HG03442 (cell line): ENCODE results near the gene ASB8.
A peak's percentile ranks its signal among the peaks of the same experiment; 100 is the strongest.

Source experiments
- ATAC-seq: cut with Tn5 transposase; IDR thresholded peaks from one replicate; pipeline ENCODE4 v1.9.1; 2021; ENCODE audit warnings: mild to moderate bottlenecking, moderate library complexity; ENCODE audit not compliant: unreplicated experiment

ASB8 gene, protein sequence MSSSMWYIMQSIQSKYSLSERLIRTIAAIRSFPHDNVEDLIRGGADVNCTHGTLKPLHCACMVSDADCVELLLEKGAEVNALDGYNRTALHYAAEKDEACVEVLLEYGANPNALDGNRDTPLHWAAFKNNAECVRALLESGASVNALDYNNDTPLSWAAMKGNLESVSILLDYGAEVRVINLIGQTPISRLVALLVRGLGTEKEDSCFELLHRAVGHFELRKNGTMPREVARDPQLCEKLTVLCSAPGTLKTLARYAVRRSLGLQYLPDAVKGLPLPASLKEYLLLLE

DNA sequence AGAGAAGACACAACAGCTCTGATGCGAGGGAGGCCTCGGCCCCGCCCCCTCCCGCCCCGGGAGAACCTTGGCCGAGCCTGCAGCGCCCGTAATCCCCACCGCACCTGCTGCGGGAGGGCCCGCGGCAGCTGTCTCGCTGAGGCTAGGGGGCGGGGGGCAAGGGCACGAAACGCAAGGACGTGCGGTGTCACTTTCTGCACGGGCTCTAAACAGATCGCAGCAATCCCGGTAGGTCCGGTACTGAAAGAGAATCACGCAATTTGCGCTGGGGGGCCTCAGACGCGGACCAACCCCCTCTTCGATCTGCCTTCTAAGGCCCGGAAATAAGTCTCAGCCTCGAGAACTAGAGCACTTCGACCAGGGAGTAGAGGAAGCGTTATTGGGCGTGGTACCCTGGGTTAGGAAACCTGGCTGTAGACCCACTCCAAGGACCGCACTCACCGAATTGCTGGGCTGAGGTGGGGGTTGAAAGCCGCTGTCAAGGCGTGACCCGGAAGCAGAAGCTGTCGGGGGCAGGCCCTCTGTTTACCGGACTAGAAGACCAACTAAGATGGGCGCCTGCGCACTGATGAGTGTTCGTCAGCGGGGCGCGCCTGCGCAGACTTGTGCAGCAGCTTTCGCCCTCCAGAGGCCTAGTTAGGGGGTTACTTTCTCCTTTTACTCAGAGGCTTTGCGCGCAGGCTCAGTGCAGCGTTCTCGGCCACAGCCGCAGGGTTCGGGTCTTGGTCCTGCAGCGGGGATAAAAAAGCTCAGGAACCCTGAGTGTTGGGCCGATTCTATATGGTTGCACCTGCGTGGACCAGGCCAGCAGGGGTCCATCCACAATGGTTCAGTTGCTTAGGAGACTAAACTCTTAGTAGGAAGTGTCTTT lies at the start of gene ASB8:
ASB8 (minus strand) TSS at position 498 of the 871 bp plus-strand sequence. CDS start 4,019 bp downstream, outside the sequence.
- peak; percentile 89 for ATAC-seq

DNA sequence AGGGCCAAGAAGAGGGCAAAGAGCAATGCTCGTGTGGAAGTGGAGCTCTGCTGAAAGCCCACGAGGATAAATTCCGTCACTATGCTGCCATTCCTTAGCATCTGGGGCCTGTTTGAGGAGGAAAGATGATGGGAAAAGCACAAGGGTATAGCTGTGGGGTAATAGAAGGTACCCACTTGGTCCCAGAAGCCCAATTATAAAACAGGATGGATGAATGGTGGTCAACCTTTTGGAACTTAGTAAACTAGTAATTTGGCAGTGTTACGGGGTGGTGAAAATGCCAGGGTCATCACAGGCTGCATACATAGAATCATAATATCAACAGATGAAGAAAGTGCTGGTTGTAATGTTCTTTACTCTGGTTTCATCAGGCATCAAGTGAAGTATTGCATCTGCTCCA lies 45.9 kb upstream of the ASB8 start, which contains the start of gene OR10AD1:
OR10AD1 (minus strand) TSS at position 101 of the 400 bp plus-strand sequence; CDS start at position 101, 0 bp downstream.
- no peak for ATAC-seq

DNA sequence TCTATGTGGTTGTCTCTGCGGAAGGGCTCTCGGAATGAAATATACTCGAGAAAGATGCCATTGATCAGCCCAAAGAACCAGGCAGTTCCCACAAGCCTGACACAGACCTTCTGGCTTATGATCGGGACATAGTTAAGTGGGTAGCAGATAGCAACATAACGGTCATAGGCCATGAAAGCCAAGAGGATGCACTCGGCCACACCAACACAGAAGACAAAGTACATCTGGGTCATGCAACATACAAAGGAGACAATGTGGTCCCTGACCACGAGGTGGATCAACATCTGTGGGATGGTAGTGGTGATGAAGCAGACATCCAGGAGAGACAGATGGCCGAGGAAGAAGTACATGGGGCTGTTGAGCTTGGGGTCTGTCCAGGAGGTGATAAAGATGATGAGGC lies 45.5 kb upstream of the ASB8 start:
- ATAC-seq = no peak

DNA sequence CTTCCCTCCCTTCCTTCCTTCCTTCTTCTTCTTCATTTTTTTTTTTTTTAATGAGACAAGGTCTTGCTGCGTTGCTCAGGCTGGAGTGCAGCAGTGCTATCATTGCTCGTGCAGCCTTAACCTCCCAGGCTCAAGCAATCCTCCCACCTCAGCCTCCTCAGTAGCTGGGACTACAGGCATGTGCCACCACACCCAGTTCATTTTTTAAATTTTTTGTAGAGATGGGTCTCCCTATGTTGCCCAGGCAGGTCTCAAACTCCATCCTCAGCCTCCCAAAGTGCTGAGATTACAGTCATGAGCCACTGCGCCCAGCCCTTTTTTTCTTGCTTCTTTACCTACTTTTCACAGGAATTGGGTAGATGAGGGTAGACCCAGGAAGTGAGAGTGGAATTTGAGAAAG lies 44.2 kb upstream of the ASB8 start:
- no peak for ATAC-seq

DNA sequence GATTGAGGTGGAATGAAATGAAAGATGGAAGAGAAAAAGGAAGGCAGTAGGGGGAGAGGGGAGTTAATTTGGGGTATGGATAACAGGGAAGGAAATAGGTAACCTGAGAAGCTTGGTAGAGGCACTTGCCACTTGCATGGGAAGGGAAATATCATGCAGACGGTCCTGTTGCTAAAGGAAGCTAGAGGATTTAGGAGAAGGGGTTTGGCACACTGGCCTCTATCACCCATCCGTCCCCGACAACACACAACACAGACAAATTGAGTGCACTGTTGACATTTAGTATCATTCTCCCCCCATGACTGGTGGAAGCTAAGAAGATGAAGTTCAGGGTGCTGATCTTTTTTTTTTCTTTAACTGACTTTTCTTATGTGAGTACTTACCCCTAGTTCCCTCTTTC lies 43.8 kb upstream of the ASB8 start:
- no peak for ATAC-seq

DNA sequence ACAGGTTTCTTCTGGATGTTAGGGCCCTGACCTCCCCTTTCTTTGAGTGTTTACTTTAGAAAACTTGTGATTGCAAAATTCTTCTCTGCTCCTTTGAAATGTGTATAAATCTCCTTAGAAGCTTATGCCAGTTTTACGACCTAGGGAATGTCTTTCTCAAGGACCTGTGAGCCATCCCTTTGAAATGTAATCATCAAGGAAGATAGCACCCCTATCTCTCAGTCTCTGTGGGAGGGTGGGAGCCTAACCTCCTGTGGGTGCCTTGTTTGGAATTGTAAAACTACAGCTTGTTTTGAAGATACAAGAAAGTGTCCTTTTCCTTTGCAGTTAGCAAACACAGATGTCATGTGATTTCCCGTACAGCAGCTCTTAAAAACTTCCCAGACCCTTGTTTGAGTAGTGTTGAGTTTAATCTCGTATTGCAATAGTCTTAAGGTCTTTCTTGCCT lies 42.5 kb upstream of the ASB8 start:
- no peak for ATAC-seq

DNA sequence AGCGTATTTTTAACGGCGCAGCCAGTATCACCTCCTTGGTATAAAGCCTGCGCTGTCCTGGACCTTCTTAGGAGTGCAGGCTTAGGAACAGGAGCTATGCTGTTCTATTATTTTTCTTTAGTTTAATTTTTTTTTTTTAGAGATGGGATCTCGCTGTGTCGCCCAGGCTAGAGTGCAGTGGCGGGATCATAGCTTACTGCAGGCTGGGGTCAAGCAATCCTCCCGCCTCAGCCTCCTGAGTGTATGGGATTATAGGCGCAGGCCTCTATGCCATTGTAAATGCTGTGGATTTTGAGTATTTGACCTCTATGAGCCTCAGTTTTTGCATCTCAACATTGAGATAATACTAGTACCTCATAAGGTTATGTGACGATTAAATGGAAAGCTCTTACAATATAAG lies 41.7 kb upstream of the ASB8 start:
- no peak for ATAC-seq

DNA sequence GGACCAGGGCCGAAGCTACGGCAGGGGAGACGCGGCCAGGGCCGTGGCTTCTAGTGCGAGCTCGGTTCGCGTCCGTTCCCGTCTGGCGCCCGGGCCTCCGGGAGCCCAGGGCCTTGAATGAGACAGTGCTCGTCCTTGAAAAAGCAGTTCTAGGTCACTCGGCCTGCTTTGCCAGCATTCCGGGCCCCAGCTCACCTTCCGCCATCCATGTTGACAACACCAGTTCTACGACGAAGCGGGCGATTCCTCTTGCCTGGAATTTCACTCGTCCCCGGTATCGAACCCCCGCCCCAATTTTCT lies 41.3 kb upstream of the ASB8 start:
- ATAC-seq = peak; percentile 11

DNA sequence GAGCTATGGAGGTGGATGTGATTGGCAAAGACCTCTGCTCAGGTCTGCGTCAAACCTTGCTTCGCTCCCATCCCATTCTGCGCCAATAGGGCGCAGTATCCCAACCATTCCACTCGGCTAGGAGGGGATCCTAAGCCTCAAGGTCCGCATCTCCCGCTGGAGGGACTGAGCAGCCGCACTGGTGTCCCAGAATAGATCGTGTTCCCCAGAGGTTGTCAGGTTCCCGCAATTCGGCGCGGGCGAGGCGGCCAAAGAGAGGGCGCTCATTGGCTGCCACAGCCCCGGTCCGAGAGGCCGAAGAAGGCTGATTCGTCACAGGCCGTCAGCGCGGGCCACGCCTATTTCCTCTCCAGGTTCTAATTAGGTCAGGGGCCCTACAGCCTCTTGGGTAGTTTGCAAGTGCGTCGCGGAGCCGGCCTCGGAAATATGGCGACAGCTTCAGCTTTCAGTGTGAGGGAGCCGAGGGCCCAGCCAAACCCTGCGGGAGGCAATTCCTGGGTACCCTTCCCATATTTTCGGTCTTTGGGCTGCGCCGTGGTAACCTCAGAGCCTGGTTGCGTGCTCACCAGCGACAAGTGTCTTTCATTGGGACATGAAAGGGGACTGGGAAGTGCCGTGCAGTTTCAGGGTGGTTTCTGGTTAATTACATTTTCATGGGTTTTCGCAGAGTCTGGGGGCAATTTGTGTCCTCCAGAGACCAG lies 40.8 kb upstream of the ASB8 start:
- ATAC-seq = peak; percentile 99

DNA sequence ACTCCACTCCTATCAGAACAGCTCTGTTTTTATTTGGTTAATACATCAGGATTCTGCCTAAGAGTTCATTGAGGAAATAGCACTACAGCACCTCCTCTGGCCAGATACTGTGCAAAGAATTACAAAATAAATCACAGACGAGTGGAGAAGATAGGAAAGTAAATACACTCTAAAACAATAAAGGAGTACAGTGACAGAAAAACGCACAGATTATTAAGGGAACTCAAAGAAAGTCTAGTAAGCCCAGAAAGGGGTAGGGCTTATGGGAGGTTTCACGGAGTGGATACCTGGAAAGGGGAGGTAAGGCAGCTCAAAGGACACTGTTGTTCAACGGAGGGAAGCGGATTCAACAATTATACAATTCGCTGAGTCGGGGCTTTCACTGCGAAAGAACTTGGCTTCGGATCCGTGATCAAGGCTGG lies 40.2 kb upstream of the ASB8 start:
- peak; percentile 8 for ATAC-seq

DNA sequence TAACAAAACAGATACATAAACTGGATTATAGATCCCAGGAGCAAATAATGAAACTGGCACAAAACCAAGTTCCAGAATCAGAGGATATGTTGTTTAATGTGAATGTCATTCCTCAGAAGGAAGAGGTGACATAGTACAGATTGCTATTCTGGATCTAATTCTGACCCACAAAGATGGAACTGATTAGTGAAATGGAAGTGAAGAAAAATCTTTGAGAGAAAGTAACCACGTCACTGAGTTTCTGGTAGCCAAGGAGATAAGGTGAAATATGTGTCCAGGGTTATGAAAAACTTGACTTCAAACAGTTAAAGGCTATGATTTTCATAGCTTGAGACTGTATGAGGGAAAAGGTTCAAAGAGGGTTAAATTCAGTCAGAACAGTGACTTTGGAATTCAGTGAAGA lies 37.5 kb upstream of the ASB8 start:
- ATAC-seq = no peak

DNA sequence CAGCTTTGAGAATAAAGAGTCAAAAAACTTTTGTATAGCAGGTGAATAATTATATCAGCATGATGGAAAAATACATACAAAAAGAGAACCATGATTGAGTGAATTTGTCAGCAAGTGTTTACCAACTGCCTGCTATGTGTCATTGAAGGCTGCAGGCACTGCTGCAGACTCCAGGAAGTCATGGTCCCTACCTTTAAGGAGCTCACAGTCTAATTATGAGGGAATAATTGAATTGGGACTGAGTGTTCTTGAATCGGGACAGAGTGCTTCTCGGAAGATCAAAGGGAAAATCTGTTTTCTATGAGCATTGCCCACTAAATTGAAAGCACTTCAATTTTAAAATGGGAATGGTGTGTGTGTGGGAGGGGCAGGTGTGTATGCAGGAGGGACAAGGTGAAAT lies 36.3 kb upstream of the ASB8 start:
- ATAC-seq = no peak

DNA sequence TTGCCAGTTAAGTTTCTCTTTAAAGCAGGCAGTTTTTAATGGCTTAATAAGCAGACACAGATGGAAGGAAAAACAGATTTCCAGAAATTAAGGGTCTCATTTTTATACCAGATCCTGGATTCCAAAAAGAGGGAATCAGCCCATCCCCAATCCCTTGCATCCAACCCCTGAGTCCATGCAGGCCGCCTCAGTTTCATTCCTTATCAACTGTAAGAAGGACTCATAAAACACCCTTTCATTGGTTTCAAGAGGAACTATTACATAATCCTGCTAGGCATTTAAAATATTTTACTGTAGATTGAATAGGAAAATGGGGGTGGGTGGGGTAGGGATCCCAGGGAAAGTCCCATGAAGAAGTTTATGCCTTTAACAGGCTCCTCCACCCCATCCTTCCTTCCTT lies 35.5 kb upstream of the ASB8 start:
- no peak for ATAC-seq

DNA sequence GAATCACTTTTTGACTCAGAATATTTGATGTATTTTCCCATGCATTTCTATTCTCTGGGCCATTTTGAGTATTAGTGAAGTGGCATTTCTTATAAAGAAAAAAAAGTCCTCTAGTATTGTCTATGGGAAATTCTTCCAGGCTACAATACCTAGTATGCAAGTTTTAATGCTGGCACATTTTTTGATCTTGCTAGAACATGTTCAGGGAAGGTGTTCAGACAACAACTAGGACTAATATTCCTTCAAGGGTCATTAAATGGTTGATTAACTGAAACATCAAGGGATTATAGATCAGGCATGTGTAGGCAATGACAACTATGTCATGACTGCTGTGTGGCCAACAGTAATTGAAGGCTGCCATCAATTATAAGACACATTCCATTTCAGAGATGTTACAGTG lies 33.8 kb upstream of the ASB8 start:
- ATAC-seq = no peak

DNA sequence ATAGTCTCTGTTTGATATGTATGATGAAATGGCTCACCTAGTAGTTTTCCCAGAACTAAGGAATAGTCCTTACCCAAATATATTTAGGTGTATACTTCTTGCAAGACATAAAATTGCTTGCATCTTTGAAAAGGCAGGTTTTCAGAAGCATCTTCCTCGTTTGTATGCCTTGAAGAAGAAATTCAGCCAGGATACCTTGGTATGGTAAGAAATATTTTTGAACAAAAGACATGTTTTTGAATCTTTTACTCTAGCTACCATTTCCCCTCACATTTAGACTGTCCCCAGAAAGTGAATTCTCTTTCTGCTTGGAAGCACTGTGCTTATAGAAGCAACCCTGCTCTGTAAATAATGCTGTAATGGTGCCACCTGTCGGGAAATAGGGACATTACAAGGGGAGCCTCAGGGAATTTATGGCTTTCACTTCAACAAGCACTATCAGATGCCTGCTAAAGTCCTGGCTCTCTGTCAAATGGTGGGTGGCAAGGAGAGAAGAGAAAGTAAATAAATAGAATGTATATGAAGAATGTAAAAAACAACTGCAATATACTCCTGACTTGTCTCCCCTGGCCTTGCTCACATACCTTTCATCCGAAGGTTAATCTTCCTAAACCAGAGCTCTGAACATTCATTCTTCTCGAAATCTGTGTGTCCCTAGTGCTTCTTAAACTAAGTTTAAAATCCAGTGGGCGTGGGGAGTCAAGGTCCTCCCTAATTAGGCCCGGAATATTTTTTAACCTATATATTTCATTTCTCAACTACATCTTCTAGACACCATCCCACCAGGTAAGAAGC lies 32.2 kb upstream of the ASB8 start:
- no peak for ATAC-seq

DNA sequence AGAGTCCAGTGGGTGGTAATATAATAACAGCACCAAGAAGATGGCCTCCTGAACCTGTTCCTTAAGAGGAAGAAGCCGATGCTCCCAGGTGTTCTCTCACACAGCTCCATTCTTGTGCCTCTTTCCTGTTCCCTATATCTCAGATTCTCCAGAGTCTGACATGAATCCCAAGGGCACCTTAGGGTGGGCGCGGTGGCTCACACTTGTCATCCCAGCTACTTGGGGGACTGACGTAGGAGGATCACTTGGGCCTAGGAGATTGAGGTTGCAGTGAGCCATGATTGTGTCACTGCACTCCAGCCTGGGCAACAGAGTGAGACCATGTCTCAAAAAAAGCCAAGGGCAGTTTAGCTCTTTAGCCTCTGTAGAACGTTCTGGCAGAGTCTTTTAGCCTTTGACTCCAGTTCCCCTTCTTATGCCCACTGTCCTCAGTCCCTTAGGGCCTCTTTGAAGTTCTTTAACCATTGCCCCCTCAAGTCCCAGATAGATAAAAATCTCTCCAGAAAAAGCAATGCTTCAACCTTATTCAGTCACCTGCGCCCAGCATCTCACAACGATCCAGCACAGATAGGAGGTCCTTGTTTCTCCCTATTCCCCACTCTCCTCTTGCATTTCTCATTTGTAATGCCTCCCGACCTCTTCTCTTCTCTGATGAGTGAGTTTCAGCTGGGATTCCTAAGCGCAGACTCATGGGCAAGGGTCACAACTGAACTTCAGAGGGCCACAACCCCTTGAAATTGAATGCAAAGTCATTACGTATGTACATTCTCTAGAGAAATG lies 30.8 kb upstream of the ASB8 start:
- ATAC-seq = no peak

DNA sequence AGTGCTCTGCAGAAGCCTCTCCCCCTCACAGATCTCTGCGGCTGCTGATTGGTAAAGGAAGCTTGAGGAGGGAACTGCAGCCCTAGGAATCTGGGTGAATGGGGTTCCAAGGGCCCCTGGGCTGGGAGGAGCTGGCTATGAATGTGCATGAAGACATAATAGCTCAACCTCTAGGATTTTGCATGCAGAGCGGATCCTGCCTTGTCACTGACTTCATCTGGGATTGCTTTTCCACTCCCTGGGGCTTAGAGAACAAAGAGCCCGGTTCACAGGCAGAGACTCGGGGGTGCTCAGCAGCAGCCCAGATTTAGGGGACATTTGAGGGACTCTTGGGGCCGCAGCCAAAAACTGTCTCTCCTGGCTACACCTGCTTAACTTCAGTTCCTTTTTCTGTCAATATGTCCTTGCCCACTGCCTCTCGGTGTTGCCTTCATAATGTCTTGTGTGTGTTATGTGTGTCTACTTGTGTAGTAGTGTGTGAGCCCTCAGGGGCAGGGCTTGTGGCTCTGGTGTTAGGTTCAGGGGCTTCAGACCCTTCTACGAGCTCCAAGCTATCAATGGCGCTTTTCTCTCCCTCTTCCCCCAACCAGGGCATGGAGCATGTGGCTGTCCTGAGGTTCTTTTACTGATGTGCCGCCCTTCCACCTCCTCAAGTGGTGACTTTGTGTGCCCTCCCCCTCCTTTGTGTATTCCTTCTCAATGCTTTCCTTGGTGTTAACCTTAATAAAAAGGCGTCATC lies 28.0 kb upstream of the ASB8 start:
- no peak for ATAC-seq

DNA sequence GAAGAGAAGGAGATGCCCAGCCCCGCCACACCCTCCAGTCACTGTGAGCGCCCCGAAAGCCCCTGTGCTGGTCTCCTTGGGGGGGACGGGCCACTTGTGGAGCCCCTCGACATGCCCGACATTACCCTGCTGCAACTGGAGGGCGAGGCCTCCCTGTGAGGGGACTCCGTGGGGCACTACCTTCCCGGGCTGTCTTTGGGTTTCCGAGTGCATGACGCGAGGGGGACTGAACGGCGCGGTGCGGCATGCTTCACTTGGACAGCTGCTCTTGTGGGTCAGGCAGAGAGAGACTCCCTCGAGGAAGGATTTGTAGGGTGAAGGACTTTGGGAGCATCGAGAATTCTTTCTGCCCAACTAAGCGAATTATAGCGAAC lies 27.2 kb upstream of the ASB8 start:
- no peak for ATAC-seq

DNA sequence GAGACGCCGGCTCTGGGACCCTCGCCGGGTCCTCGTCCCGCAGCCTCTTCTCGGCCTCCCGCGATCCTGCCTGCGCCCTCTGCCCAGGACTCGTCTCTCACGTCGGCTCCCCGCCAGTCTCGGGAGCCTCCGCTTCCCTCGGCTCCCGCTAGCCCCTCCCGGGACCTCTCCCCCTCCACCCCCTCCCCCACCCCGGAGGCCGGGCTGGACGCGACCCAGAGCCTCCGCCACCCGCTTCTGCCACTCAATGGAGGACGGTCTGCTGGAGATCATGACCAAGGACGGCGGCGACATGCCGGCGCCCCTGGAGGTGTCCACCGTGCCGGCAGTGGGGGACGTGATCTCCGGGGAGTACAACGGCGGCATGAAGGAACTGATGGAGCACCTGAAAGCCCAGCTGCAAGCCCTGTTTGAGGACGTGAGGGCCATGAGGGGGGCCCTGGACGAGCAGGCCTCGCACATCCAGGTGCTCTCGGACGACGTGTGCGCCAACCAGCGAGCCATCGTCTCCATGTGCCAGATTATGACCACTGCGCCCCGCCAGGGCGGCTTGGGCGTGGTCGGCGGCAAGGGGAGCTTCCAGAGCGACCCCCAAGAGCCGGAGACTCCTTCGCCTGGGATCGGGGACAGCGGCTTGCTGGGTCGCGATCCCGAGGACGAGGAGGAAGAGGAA lies 26.7 kb upstream of the ASB8 start:
- no peak for ATAC-seq
